ENCODE measurements around the gene DBP. TPM values are rescaled to one million over a fixed set of nuclear protein-coding genes. Genes with fewer than 3 reads are reported as not detected.

Gene DBP
- total RNA-seq, 1 donor from 2014 or later: 3.9 TPM

DNA sequence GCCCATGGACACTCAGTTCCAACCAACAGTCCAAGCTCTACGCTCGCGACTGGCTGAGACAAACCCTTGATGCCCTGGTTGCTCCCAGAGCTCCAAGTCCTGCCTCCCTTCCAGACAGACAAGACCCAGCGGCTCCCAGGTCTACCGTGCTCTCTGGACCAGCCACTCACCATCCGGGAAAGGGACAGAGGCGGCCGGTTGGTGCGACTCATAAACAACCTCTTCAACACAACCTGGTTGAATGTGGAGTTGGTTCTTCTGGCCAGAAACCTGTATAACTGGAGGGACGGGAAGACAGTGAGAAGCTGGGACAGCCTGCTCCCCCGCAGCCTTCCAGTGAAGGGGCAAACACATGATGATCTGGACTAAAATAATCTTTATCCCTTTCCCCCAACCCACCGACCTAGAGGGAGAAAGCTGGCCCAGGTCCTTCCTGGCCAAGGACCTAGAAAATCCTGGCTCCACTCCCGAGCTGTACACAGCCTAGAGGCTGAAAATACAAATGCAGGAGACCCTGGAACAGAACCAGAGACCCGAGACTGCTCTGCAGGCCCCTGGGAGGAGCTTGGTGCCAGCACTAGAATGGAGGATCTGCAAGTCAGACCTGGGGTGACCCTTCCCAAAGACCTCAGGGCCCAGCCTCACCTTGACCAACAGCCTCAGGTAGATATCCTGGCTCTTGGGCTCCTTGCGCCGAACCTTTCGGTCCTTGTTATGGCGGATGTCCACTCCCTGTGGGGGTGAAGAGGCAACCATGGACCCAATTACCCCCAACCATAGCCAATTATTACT lies 19.8 kb downstream of the DBP start:
- DNase-seq (ENCODE audit: low spot score): no peak
- TF ChIP-seq, protein P1, sequence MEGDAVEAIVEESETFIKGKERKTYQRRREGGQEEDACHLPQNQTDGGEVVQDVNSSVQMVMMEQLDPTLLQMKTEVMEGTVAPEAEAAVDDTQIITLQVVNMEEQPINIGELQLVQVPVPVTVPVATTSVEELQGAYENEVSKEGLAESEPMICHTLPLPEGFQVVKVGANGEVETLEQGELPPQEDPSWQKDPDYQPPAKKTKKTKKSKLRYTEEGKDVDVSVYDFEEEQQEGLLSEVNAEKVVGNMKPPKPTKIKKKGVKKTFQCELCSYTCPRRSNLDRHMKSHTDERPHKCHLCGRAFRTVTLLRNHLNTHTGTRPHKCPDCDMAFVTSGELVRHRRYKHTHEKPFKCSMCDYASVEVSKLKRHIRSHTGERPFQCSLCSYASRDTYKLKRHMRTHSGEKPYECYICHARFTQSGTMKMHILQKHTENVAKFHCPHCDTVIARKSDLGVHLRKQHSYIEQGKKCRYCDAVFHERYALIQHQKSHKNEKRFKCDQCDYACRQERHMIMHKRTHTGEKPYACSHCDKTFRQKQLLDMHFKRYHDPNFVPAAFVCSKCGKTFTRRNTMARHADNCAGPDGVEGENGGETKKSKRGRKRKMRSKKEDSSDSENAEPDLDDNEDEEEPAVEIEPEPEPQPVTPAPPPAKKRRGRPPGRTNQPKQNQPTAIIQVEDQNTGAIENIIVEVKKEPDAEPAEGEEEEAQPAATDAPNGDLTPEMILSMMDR (IDR thresholded peaks at IDR 0.05): no peak
- H3K27me3 Mint-ChIP-seq (ENCODE audit: low read depth): no peaks in the 10 kb centered on the region
- H3K9me3 Mint-ChIP-seq (ENCODE audit: low read depth): no peaks in the 10 kb centered on the region
- H3K27ac Mint-ChIP-seq (ENCODE audit: unreplicated experiment): peak overlapping the region; percentile 65
- peaks cover 39% of the 10 kb centered on the region for H3K4me1 Mint-ChIP-seq (ENCODE audit: low read depth)
- peak overlapping the region; percentile 93 for H3K4me3 Mint-ChIP-seq (ENCODE audit: unreplicated experiment)
- peaks cover 15% of the 10 kb centered on the region for H3K36me3 Mint-ChIP-seq (ENCODE audit: low read depth)

DNA sequence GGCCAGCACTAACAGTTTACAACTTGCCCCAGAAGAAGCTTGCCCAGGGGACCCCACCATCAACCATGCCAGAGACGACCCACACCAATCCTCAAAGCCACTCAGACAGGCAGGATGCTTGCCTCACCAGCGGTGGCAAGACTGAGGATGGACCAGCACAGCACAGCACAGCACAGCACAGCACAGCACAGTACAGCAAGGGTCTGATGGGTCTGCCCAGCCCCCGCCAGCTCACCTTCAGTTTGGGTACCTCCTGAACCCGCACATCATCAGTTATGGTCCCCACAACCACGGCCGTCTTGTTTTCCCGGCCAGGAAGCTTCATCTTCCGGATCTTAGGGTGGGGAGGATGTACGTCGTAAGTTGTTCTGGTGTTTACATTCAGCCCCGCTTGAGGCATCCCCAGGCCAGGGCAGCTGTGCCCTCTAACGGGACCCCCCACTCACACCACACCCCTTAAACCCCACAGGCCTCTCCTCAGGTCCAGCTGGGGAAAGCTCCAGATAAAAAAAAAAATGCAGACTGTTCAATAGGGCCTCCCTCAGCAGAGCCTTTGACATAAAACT lies 20.6 kb downstream of the DBP start:
- Mint-ChIP-seq H3K9me3 (ENCODE audit: low read depth) (no peaks in the 10 kb centered on the region), H3K4me1 (ENCODE audit: low read depth) (peaks cover 37% of the 10 kb centered on the region), H3K36me3 (ENCODE audit: low read depth) (peaks cover 15% of the 10 kb centered on the region), H3K27ac (ENCODE audit: unreplicated experiment) (peak overlapping the region; percentile 5), H3K4me3 (ENCODE audit: unreplicated experiment) (peak overlapping the region; percentile 93), H3K27me3 (ENCODE audit: low read depth) (no peaks in the 10 kb centered on the region)
- DNase-seq (ENCODE audit: low spot score): no peak
- TF ChIP-seq, protein P1 (IDR thresholded peaks at IDR 0.05): no peak

DNA sequence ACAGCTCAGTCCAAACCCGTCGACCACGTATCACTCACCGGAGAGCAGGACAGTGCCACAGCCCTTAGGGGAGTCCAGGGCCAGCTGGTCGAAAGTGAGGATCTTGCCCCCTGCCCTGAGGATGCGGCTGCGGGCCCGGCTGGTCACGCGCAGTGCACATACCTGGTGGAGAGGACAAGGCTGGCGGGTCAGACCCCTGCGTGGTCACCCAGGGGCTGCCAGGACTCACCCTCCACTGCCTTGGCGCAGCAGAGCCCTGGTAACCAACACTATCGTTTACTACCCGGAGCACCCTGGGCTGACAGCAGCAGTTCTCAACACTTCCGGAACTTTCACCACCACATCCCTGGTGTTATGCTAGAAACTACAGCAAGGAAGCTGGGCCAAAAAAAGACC lies 21.1 kb downstream of the DBP start:
- Mint-ChIP-seq H3K36me3 (ENCODE audit: low read depth) (peaks cover 15% of the 10 kb centered on the region), H3K4me1 (ENCODE audit: low read depth) (peaks cover 37% of the 10 kb centered on the region)
- TF ChIP-seq, protein P1 (IDR thresholded peaks at IDR 0.05): no peak

DNA sequence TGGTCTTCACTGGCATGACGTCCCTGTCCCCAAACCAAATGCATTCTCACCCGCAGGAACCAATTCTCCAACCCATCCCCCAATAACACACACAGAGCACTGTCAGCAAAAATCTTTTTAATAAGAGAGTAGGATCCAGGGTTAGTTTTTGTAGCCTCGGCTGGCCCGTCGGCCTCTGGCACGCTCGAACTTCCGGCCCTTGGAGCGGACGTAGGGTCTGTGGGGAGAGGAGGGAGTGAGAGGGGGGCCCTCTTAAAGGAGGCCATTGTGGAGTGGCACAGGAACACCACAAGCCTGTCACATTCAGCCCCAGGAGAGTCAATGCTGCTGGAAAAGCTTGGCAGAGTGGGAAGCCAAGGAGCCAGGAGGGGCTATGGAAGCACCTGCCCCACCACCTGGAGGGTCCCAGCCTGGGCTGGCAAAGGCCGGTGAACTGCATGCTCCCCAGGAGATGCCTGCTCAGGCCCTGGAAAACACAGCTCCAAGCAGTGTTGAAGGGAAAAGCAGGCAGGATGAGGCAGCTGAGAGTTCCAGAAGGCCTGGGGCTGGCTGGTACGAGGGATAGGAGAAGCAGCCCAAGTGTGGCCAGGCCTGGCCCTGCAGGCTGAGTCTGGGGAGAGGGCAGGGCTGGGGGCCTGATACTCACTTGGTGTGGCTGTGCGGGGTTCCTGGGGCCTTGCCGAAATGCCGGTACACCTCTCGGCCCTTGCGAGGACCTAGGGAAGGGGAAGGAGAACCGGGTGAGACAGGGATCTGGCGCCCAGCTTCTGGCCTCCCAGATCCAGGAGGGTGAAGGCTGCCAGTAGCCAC lies 21.7 kb downstream of the DBP start:
- peaks cover 37% of the 10 kb centered on the region for H3K4me1 Mint-ChIP-seq (ENCODE audit: low read depth)
- peaks cover 15% of the 10 kb centered on the region for H3K36me3 Mint-ChIP-seq (ENCODE audit: low read depth)
- no peaks in the 10 kb centered on the region for H3K27me3 Mint-ChIP-seq (ENCODE audit: low read depth)
- no peaks in the 10 kb centered on the region for H3K9me3 Mint-ChIP-seq (ENCODE audit: low read depth)
- no peak for DNase-seq (ENCODE audit: low spot score)
- TF ChIP-seq, protein P1 (IDR thresholded peaks at IDR 0.05): no peak
- H3K27ac Mint-ChIP-seq (ENCODE audit: unreplicated experiment): peak overlapping the region; percentile 2
- H3K4me3 Mint-ChIP-seq (ENCODE audit: unreplicated experiment): peak overlapping the region; percentile 25

More for the DNA sequence above, 21.1 kb downstream of the DBP start:
- H3K9me3 Mint-ChIP-seq (ENCODE audit: low read depth): no peaks in the 10 kb centered on the region
- no peak overlapping the region for H3K4me3 Mint-ChIP-seq (ENCODE audit: unreplicated experiment)
- no peak for DNase-seq (ENCODE audit: low spot score)
- H3K27me3 Mint-ChIP-seq (ENCODE audit: low read depth): no peaks in the 10 kb centered on the region
- peak overlapping the region; percentile 2 for H3K27ac Mint-ChIP-seq (ENCODE audit: unreplicated experiment)

All from chondrocyte (in vitro differentiated cells).